ENCODE results near the gene UBASH3A.
"Not testable (repeated sequence)": the region's sequence is repeated elsewhere in the genome, so short reads cannot be mapped to it uniquely, and the experiment has no call there.

UBASH3A gene

GRCh38 chr21:42406866-42407265 lies 3.2 kb downstream of the UBASH3A start:
- DNase-seq (ENCODE audit: extremely low read depth in 1 of 2, low read depth in 1 of 2) = no peak

- no peak for DNase-seq (ENCODE audit: extremely low read depth in 1 of 2, low read depth in 1 of 2)
Measured at GRCh38 chr21:42407476-42407875, 3.8 kb downstream of the UBASH3A start.

- DNase-seq (ENCODE audit: extremely low read depth in 1 of 2, low read depth in 1 of 2) = not testable (repeated sequence)
Measured at GRCh38 chr21:42408718-42409117, 5.0 kb downstream of the UBASH3A start.

- no peak for DNase-seq (ENCODE audit: extremely low read depth in 1 of 2, low read depth in 1 of 2)
Measured at GRCh38 chr21:42409366-42409765, 5.7 kb downstream of the UBASH3A start.

GRCh38 chr21:42411197-42411869 lies 7.6 kb downstream of the UBASH3A start:
- DNase-seq (ENCODE audit: extremely low read depth in 1 of 2, low read depth in 1 of 2) = peak in 1 of 2 donors; percentile 41

GRCh38 chr21:42411891-42412635 lies 8.4 kb downstream of the UBASH3A start:
- no peak for DNase-seq (ENCODE audit: extremely low read depth in 1 of 2, low read depth in 1 of 2)

- no peak for DNase-seq (ENCODE audit: extremely low read depth in 1 of 2, low read depth in 1 of 2)
Measured at GRCh38 chr21:42412636-42412933, 8.9 kb downstream of the UBASH3A start.

GRCh38 chr21:42413093-42413492 lies 9.4 kb downstream of the UBASH3A start:
- DNase-seq (ENCODE audit: extremely low read depth in 1 of 2, low read depth in 1 of 2) = no peak

- DNase-seq (ENCODE audit: extremely low read depth in 1 of 2, low read depth in 1 of 2) = peak in 1 of 2 donors; percentile 57
Measured at GRCh38 chr21:42413500-42413899, 9.8 kb downstream of the UBASH3A start.

GRCh38 chr21:42414066-42414465 lies 10.4 kb downstream of the UBASH3A start:
- DNase-seq (ENCODE audit: extremely low read depth in 1 of 2, low read depth in 1 of 2) = no peak

GRCh38 chr21:42414553-42414927 lies 10.8 kb downstream of the UBASH3A start:
- DNase-seq (ENCODE audit: extremely low read depth in 1 of 2, low read depth in 1 of 2) = no peak

GRCh38 chr21:42414928-42415769 lies 11.4 kb downstream of the UBASH3A start:
- DNase-seq (ENCODE audit: extremely low read depth in 1 of 2, low read depth in 1 of 2) = peak; percentile 84 to 99

- no peak for DNase-seq (ENCODE audit: extremely low read depth in 1 of 2, low read depth in 1 of 2)
Measured at GRCh38 chr21:42417533-42417932, 13.8 kb downstream of the UBASH3A start.

- no peak for DNase-seq (ENCODE audit: extremely low read depth in 1 of 2, low read depth in 1 of 2)
Measured at GRCh38 chr21:42418886-42419285, 15.2 kb downstream of the UBASH3A start.

- no peak for DNase-seq (ENCODE audit: extremely low read depth in 1 of 2, low read depth in 1 of 2)
Measured at GRCh38 chr21:42419845-42420244, 16.1 kb downstream of the UBASH3A start.

- peak in 1 of 2 donors; percentile 42 for DNase-seq (ENCODE audit: extremely low read depth in 1 of 2, low read depth in 1 of 2)
Measured at GRCh38 chr21:42421018-42421793, 17.5 kb downstream of the UBASH3A start.

GRCh38 chr21:42423197-42423675 lies 19.5 kb downstream of the UBASH3A start:
- peak in 1 of 2 donors; percentile 54 for DNase-seq (ENCODE audit: extremely low read depth in 1 of 2, low read depth in 1 of 2)

GRCh38 chr21:42423685-42424084 lies 20.0 kb downstream of the UBASH3A start:
- DNase-seq (ENCODE audit: extremely low read depth in 1 of 2, low read depth in 1 of 2) = no peak

- peak in 1 of 2 donors; percentile 63 for DNase-seq (ENCODE audit: extremely low read depth in 1 of 2, low read depth in 1 of 2)
Measured at GRCh38 chr21:42424914-42425541, 21.3 kb downstream of the UBASH3A start.

GRCh38 chr21:42425591-42425990 lies 21.9 kb downstream of the UBASH3A start:
- DNase-seq (ENCODE audit: extremely low read depth in 1 of 2, low read depth in 1 of 2) = no peak

All from stimulated activated CD8-positive, alpha-beta memory T cell treated with anti-CD3 and anti-CD28 coated beads, Interleukin-7, amount 100 ng/mL, for 48 hours (primary cell).